ENCODE measurements around the gene ABCB10.

DNA sequence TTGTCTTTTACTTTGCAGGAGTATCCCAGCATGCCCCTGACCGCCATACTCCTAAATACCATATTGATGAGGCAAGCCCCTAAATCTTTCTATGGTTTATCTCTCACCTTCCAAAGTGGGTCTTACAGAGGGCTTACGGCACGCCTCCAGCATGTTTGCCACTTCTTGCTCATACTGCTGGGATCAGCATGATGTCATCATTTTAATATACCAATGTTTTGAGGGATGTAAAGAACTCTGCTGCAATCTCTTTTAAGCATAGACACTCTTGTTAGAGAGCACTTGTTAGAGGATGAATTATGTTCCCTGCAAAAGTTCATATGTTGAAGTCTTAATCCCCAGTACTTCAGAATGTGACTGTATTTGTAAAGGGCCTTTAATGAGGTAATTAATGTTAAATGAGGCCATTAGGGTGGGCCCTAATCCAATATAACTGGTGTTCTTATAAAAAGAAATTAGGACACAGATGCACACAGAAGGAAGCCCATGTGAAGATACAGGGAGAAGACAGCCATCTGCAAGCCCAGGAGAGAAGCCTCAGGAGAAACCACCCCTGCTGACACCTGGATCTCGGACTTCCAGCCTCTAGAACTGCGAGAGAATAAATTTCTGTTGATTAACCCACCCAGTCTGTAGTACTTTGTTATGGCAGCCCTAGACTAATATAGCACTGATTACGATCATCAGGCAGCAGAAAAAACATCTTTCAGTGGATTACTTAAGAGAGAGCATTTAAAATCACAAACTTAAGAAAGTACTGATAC is 16.4 kb upstream of the ABCB10 start:
- TF ChIP-seq POLR2A (IDR thresholded peaks at IDR 0.05) = no peak
- TF ChIP-seq, protein P1, sequence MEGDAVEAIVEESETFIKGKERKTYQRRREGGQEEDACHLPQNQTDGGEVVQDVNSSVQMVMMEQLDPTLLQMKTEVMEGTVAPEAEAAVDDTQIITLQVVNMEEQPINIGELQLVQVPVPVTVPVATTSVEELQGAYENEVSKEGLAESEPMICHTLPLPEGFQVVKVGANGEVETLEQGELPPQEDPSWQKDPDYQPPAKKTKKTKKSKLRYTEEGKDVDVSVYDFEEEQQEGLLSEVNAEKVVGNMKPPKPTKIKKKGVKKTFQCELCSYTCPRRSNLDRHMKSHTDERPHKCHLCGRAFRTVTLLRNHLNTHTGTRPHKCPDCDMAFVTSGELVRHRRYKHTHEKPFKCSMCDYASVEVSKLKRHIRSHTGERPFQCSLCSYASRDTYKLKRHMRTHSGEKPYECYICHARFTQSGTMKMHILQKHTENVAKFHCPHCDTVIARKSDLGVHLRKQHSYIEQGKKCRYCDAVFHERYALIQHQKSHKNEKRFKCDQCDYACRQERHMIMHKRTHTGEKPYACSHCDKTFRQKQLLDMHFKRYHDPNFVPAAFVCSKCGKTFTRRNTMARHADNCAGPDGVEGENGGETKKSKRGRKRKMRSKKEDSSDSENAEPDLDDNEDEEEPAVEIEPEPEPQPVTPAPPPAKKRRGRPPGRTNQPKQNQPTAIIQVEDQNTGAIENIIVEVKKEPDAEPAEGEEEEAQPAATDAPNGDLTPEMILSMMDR (IDR thresholded peaks at IDR 0.05) = no peak
- no peak for TF ChIP-seq POLR2AphosphoS5 (IDR thresholded peaks at IDR 0.05)
